Chondrocyte (in vitro differentiated cells): Measurements from ENCODE around the gene PRR20G. TPM values are rescaled to one million over a fixed set of nuclear protein-coding genes. Genes with fewer than 3 reads are reported as not detected.

Experiments
- DNase-seq: peaks from one replicate; pipeline ENCODE4 v3.0.0; 2021; ENCODE audit warnings: mixed read lengths, low spot score
- H3K27ac Mint-ChIP-seq: one replicate; pipeline ENCODE4 v1.8.0; 2021; ENCODE audit warnings: mild to moderate bottlenecking, moderate library complexity, mixed read lengths; ENCODE audit not compliant: unreplicated experiment
- H3K27me3 Mint-ChIP-seq: 2 replicates; pipeline ENCODE4 v1.8.0; 2021; ENCODE audit warnings: low read depth, mixed read lengths
- H3K36me3 Mint-ChIP-seq: 2 replicates; pipeline ENCODE4 v1.8.0; 2021; ENCODE audit warnings: low read depth, mixed read lengths
- H3K4me1 Mint-ChIP-seq: 2 replicates; pipeline ENCODE4 v1.8.0; 2021; ENCODE audit warnings: low read depth, mild to moderate bottlenecking, mixed read lengths
- H3K4me3 Mint-ChIP-seq: one replicate; pipeline ENCODE4 v1.8.0; 2021; ENCODE audit warnings: mild to moderate bottlenecking, moderate library complexity, mixed read lengths; ENCODE audit not compliant: unreplicated experiment
- H3K9me3 Mint-ChIP-seq: 2 replicates; pipeline ENCODE4 v1.8.0; 2021; ENCODE audit warnings: low read depth, mixed read lengths
- total RNA-seq: library from RNA; stranded (reverse); gene quantifications from 3 replicates; pipeline ENCODE4 v1.2.1, GENCODE V29; 2021
- TF ChIP-seq, protein P1 (sequence below): fragments of 200-600 bp; sonication (generic); IDR thresholded peaks from 2 replicates; pipeline ENCODE4 v1.5.0; 2021; ENCODE audit warnings: antibody characterized with exemption, mild to moderate bottlenecking, moderate library complexity

Gene PRR20G
- total RNA-seq, 1 donor from 2014 or later: not detected

GRCh38 chr3:127235706-127236105 is 52.1 kb downstream of the PRR20G start:
- Mint-ChIP-seq H3K27me3 (peaks cover 16% of the 10 kb centered on the region), H3K36me3 (no peaks in the 10 kb centered on the region), H3K9me3 (peaks cover 6% of the 10 kb centered on the region), H3K4me3 (no peak overlapping the region), H3K4me1 (peaks cover 7% of the 10 kb centered on the region), H3K27ac (no peak overlapping the region)
- DNase-seq: no peak
- TF ChIP-seq, protein P1, sequence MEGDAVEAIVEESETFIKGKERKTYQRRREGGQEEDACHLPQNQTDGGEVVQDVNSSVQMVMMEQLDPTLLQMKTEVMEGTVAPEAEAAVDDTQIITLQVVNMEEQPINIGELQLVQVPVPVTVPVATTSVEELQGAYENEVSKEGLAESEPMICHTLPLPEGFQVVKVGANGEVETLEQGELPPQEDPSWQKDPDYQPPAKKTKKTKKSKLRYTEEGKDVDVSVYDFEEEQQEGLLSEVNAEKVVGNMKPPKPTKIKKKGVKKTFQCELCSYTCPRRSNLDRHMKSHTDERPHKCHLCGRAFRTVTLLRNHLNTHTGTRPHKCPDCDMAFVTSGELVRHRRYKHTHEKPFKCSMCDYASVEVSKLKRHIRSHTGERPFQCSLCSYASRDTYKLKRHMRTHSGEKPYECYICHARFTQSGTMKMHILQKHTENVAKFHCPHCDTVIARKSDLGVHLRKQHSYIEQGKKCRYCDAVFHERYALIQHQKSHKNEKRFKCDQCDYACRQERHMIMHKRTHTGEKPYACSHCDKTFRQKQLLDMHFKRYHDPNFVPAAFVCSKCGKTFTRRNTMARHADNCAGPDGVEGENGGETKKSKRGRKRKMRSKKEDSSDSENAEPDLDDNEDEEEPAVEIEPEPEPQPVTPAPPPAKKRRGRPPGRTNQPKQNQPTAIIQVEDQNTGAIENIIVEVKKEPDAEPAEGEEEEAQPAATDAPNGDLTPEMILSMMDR: no peak

- peaks cover 10% of the 10 kb centered on the region for H3K9me3 Mint-ChIP-seq
- peaks cover 11% of the 10 kb centered on the region for H3K27me3 Mint-ChIP-seq
- no peaks in the 10 kb centered on the region for H3K36me3 Mint-ChIP-seq
- peaks cover 7% of the 10 kb centered on the region for H3K4me1 Mint-ChIP-seq
- H3K4me3 Mint-ChIP-seq: no peak overlapping the region
- H3K27ac Mint-ChIP-seq: no peak overlapping the region
- TF ChIP-seq, protein P1: no peak
- DNase-seq: no peak
Measured at GRCh38 chr3:127234778-127235177, 53.1 kb downstream of the PRR20G start.

Other genes starting within 250 kb of the PRR20G start
- not detected in 3 replicates for gene PRR23E, start 94.9 kb downstream of the PRR20G start, total RNA-seq